ENCODE measurements around the gene MYZAP.
A peak's percentile ranks its signal among the peaks of the same experiment; 100 is the strongest.

- TF ChIP-seq, protein P1, sequence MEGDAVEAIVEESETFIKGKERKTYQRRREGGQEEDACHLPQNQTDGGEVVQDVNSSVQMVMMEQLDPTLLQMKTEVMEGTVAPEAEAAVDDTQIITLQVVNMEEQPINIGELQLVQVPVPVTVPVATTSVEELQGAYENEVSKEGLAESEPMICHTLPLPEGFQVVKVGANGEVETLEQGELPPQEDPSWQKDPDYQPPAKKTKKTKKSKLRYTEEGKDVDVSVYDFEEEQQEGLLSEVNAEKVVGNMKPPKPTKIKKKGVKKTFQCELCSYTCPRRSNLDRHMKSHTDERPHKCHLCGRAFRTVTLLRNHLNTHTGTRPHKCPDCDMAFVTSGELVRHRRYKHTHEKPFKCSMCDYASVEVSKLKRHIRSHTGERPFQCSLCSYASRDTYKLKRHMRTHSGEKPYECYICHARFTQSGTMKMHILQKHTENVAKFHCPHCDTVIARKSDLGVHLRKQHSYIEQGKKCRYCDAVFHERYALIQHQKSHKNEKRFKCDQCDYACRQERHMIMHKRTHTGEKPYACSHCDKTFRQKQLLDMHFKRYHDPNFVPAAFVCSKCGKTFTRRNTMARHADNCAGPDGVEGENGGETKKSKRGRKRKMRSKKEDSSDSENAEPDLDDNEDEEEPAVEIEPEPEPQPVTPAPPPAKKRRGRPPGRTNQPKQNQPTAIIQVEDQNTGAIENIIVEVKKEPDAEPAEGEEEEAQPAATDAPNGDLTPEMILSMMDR (conservative IDR thresholded peaks at IDR 0.05; ENCODE audit: low read depth, low read length), result peak; percentile 67
- TF ChIP-seq RAD21 (IDR thresholded peaks at IDR 0.05; ENCODE audit: low read length) (peak; percentile 50), POLR2A (IDR thresholded peaks at IDR 0.05; ENCODE audit: low read depth, low read length) (no peak), RFX5 (IDR thresholded peaks at IDR 0.05; ENCODE audit: low read depth, low read length) (no peak)
Measured at GRCh38 chr15:57559875-57560274, 31.8 kb upstream of the MYZAP start.
